ENCODE measurements around the gene MUC22.

DNA sequence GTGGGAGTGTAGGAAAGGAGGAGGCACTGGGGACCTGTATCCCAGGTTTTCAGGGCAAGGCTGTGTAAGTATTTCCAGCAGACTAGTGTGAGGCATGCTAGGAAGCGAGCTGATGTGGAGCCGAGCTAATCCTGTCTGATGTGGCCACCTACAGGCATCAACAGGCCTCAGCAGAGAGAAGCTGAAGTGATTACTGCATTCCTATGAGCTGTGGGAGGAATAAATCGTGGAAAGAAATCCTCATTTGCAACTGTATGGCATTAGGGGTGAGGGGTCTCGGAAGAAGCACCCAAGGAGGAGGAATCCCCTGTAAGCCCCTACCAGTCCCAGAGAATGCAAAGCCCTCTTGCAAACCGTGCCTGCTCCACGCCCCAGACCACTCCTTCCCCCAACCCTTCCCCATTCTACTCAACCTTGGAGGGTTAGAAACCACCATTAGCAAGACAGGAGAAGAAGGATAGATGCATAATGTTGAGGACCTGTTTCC, 60.5 kb downstream of the MUC22 start:
- TF ChIP-seq ZNF274 (IDR thresholded peaks at IDR 0.05; ENCODE audit: low read depth, low read length) (no peak), YY1 (IDR thresholded peaks at IDR 0.05; ENCODE audit: insufficient read depth, insufficient read length) (no peak), SUZ12 (IDR thresholded peaks at IDR 0.05; ENCODE audit: extremely low read depth, insufficient read depth, insufficient read length) (no peak)
